RWPE1 (cell line): ENCODE measurements around the gene ARRDC1.
"Not testable (repeated sequence)": the region's sequence is repeated elsewhere in the genome, so short reads cannot be mapped to it uniquely, and the experiment has no call there.

ENCODE experiments used
- CTCF ChIA-PET: fragments of 350-600 bp; sonication (Branson Sonifier 250); formaldehyde crosslinking; extraction: SDS; loops from one replicate; lab custom pipeline; 2021; lab: Yijun Ruan, JAX
- POLR2A ChIA-PET: fragments of 400-600 bp; formaldehyde crosslinking; extraction: SDS; loops from one replicate; lab custom pipeline; 2020; ENCODE audit warnings: antibody characterized with exemption; ENCODE audit not compliant: low non-redundant PET; lab: Yijun Ruan, JAX
- DNase-seq: peaks from one replicate; pipeline ENCODE4 v3.0.0; 2012; ENCODE audit warnings: low spot score
- H3K27ac ChIP-seq: fragments of 450-650 bp; 2 replicates; pipeline ENCODE4 v1.5.1; 2017
- TF ChIP-seq, protein P1 (sequence below): fragments of 450-650 bp; conservative IDR thresholded peaks from 2 replicates; pipeline ENCODE4 v1.5.1; 2017; ENCODE audit warnings: low read depth, mild to moderate bottlenecking

Gene ARRDC1

DNA sequence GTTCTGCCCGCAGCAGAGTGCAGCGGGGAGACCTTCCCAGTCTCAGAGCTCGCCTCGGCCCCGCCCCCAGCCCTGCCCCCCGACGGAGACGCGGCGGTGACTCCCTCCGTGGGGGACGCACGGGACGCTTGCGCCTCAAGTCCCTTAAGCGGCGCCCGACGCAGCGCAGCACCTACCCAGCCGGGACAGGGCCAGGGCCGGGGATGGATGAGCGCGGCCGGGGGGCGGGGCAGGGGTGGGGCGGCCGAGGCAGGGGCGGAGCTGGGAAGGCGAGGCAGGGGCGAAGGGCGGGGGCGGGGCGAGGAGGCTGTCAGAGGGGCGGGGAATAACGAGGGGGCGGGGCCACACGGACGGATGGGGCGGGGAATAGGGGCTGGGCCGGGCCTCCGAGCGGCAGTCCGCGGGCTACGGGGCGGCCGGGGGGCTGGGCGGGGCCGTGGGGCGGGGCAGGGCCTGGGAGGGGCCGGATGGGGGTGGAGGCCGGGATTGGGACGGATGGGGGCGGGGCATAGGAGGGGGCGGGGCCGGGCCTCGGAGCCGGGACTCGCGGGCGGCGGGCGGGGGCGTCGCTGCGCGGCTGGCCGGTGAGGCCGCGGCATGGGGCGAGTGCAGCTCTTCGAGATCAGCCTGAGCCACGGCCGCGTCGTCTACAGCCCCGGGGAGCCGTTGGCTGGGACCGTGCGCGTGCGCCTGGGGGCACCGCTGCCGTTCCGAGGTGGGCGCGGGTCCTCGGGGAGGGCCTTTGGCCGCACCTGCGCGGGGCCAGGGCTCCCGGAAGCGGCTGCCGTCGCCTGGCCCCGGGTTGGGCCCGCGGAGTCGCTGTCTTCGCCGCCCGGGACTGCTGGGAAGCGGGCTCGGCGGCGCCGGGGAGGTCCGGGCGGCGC is at the start of gene ARRDC1:
TSS of gene ARRDC1 (plus strand) at position 566 of the 884 bp plus-strand sequence. CDS start at position 598, 32 bp downstream.
- H3K27ac ChIP-seq: peak within 1 kb of the TSS; percentile 100
- DNase-seq: peak; percentile 98
- CTCF ChIA-PET: no interaction called here
- TF ChIP-seq, protein P1, sequence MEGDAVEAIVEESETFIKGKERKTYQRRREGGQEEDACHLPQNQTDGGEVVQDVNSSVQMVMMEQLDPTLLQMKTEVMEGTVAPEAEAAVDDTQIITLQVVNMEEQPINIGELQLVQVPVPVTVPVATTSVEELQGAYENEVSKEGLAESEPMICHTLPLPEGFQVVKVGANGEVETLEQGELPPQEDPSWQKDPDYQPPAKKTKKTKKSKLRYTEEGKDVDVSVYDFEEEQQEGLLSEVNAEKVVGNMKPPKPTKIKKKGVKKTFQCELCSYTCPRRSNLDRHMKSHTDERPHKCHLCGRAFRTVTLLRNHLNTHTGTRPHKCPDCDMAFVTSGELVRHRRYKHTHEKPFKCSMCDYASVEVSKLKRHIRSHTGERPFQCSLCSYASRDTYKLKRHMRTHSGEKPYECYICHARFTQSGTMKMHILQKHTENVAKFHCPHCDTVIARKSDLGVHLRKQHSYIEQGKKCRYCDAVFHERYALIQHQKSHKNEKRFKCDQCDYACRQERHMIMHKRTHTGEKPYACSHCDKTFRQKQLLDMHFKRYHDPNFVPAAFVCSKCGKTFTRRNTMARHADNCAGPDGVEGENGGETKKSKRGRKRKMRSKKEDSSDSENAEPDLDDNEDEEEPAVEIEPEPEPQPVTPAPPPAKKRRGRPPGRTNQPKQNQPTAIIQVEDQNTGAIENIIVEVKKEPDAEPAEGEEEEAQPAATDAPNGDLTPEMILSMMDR: no peak
- POLR2A ChIA-PET: interaction anchor here (0.5 to 1.6 kb wide), 5 partner anchors 8 to 52 kb away, joined by 3 to 13 read pairs (median 4); partner anchors contain the start of genes EHMT1 and ZMYND19

GRCh38 chr9:137556069-137556838 is 49.2 kb upstream of the ARRDC1 start:
- ChIA-PET CTCF (no interaction called here), POLR2A (no interaction called here)
- TF ChIP-seq, protein P1: no peak
- no peak for DNase-seq
- H3K27ac ChIP-seq: peak overlapping the region; percentile 90

- ChIA-PET CTCF (interaction anchor here (0.6 to 0.7 kb wide), 3 partner anchors 12 to 273 kb away, joined by 3 read pairs; no protein-coding TSS in a partner anchor), POLR2A (no interaction called here)
- TF ChIP-seq, protein P1: no peak
- DNase-seq: no peak
- H3K27ac ChIP-seq: peak overlapping the region; percentile 90
Observed at GRCh38 chr9:137558127-137558526, 47.4 kb upstream of the ARRDC1 start.

DNA sequence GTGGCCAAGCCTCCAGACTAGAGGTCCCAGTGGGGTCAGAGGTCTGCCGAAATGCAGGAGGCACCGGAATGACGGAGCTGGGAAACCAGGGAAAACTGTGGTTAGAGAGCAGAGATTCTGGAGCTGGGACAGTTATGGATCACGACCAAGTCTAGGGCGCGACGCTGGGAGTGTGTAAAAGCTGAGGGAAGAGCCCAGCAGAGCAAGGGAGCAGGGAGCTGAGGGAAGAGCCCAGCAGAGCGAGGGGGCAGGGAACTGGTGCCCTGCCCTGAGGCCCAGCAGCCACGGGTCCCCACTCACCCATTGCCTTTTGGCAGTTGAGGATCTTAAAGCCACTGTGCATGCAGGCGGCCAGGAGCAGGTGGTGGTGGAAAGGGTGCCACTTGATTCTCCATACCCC is 41.4 kb upstream of the ARRDC1 start:
- H3K27ac ChIP-seq: peak overlapping the region; percentile 29
- ChIA-PET POLR2A (no interaction called here), CTCF (no interaction called here)
- DNase-seq: no peak
- TF ChIP-seq, protein P1: no peak

DNA sequence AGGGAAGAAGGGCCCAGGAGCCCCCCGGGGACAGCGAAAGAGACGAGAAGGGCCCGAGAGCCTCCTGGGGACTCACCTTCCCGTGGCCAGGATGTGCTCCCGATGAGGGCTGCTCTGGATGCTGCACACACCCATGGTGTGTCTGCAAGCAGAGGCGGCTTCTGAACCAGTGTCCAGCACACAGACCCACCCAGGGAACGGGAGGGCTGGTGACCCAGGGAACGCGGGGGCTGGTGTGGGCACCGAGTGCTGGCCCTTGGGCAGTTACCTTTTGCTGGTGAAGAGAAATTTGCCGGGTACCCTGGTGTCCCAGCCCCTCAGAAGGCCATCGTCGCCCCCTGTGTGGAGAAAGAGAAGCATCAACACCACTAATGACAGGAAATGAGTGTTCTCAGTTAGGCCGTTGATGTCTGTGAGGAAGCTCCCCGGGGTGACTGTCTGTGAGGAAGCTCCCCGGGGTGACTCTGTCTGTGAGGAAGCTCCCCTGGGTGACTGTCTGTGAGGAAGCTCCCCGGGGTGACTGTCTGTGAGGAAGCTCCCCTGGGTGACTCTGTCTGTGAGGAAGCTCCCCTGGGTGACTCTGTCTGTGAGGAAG is 40.6 kb upstream of the ARRDC1 start:
- DNase-seq: no peak
- H3K27ac ChIP-seq: peak overlapping the region; percentile 29
- CTCF ChIA-PET: no interaction called here
- POLR2A ChIA-PET: no interaction called here
- TF ChIP-seq, protein P1: no peak

DNA sequence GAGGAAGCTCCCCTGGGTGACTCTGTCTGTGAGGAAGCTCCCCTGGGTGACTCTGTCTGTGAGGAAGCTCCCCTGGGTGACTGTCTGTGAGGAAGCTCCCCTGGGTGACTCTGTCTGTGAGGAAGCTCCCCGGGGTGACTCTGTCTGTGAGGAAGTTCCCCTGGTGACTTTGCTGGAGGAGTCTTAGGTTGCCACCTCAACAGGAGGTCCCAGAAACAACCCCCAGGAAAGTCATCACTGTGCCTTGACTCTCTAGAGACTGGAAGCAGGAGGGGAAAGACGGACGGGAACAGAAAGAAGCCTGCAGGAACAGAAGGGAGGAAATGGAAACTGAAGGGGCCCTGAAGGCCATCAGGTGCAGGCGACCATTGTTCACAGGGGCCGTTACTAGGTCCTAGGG is 37.0 kb upstream of the ARRDC1 start:
- DNase-seq, POLR2A ChIA-PET, CTCF ChIA-PET: not testable (repeated sequence)
- H3K27ac ChIP-seq: peak overlapping the region; percentile 35
